ENCODE results near the gene NOLC1.
A peak's percentile ranks its signal among the peaks of the same experiment; 100 is the strongest.

NOLC1 gene

GRCh38 chr10:102132563-102133372 is 19.4 kb upstream of the NOLC1 start, which contains the start of gene PPRC1:
Gene PPRC1, plus strand, starts transcription at chr10:102133040. Its CDS starts 29 bp downstream, at chr10:102133069.
- Histone ChIP-seq H4K20me1 (ENCODE audit: insufficient read depth, low read length) (no peaks in the 10 kb centered on the region), H3F3A (ENCODE audit: insufficient read depth, low read length) (no peaks in the 10 kb centered on the region), H3K79me2 (ENCODE audit: insufficient read depth, low read length) (peaks cover 40% of the 10 kb centered on the region), H3K4me1 (ENCODE audit: insufficient read depth, low read length, severe bottlenecking) (peaks cover 28% of the 10 kb centered on the region), H3K9me3 (ENCODE audit: low read length) (no peaks in the 10 kb centered on the region), H3K4me2 (ENCODE audit: low read length) (peak within 1 kb of the TSS; percentile 99), H2AFZ (ENCODE audit: low read length) (peak within 1 kb of the TSS; percentile 98), H3K9ac (ENCODE audit: low read length) (peak within 1 kb of the TSS; percentile 82), H3K4me3 (ENCODE audit: low read depth, low read length, poor library complexity, severe bottlenecking) (peak within 1 kb of the TSS; percentile 91), H3K36me3 (ENCODE audit: insufficient read depth, low read length) (peaks cover 5% of the 10 kb centered on the region), H3K9me2 (ENCODE audit: low read depth, low read length) (no peaks in the 10 kb centered on the region), H3K27ac (ENCODE audit: low read depth, low read length, poor library complexity, severe bottlenecking) (peak within 1 kb of the TSS; percentile 38), H3K27me3 (ENCODE audit: insufficient read depth, low read length) (no peaks in the 10 kb centered on the region)
- TF ChIP-seq CTCF (IDR thresholded peaks at IDR 0.05; ENCODE audit: low read length) = peak; percentile 76
- no peak for TF ChIP-seq EZH2 (IDR thresholded peaks at IDR 0.05; ENCODE audit: borderline replicate concordance, low read length)

- H3K4me3 ChIP-seq (ENCODE audit: low read depth, low read length, poor library complexity, severe bottlenecking) = peak overlapping the region; percentile 91
- H3K27me3 ChIP-seq (ENCODE audit: insufficient read depth, low read length) = no peaks in the 10 kb centered on the region
- H3K9me3 ChIP-seq (ENCODE audit: low read length) = no peaks in the 10 kb centered on the region
- H4K20me1 ChIP-seq (ENCODE audit: insufficient read depth, low read length) = no peaks in the 10 kb centered on the region
- peaks cover 13% of the 10 kb centered on the region for H3K36me3 ChIP-seq (ENCODE audit: insufficient read depth, low read length)
- peak overlapping the region; percentile 99 for H3K4me2 ChIP-seq (ENCODE audit: low read length)
- H3K27ac ChIP-seq (ENCODE audit: low read depth, low read length, poor library complexity, severe bottlenecking) = peak overlapping the region; percentile 38
- peak overlapping the region; percentile 82 for H3K9ac ChIP-seq (ENCODE audit: low read length)
- H3K4me1 ChIP-seq (ENCODE audit: insufficient read depth, low read length, severe bottlenecking) = peaks cover 28% of the 10 kb centered on the region
- TF ChIP-seq EZH2 (IDR thresholded peaks at IDR 0.05; ENCODE audit: borderline replicate concordance, low read length) = no peak
- no peak for TF ChIP-seq CTCF (IDR thresholded peaks at IDR 0.05; ENCODE audit: low read length)
- H2AFZ ChIP-seq (ENCODE audit: low read length) = no peak overlapping the region
- peaks cover 40% of the 10 kb centered on the region for H3K79me2 ChIP-seq (ENCODE audit: insufficient read depth, low read length)
- H3F3A ChIP-seq (ENCODE audit: insufficient read depth, low read length) = no peaks in the 10 kb centered on the region
- no peaks in the 10 kb centered on the region for H3K9me2 ChIP-seq (ENCODE audit: low read depth, low read length)
Observed at GRCh38 chr10:102133373-102134195, 18.6 kb upstream of the NOLC1 start.

- Histone ChIP-seq H3K9me2 (ENCODE audit: low read depth, low read length) (no peaks in the 10 kb centered on the region), H4K20me1 (ENCODE audit: insufficient read depth, low read length) (no peaks in the 10 kb centered on the region), H3K79me2 (ENCODE audit: insufficient read depth, low read length) (peaks cover 40% of the 10 kb centered on the region), H2AFZ (ENCODE audit: low read length) (no peak overlapping the region), H3K4me2 (ENCODE audit: low read length) (peak overlapping the region; percentile 99), H3K27ac (ENCODE audit: low read depth, low read length, poor library complexity, severe bottlenecking) (peak overlapping the region; percentile 38), H3K27me3 (ENCODE audit: insufficient read depth, low read length) (no peaks in the 10 kb centered on the region), H3K4me3 (ENCODE audit: low read depth, low read length, poor library complexity, severe bottlenecking) (peak overlapping the region; percentile 91), H3K9me3 (ENCODE audit: low read length) (no peaks in the 10 kb centered on the region), H3F3A (ENCODE audit: insufficient read depth, low read length) (no peaks in the 10 kb centered on the region), H3K9ac (ENCODE audit: low read length) (peak overlapping the region; percentile 82), H3K36me3 (ENCODE audit: insufficient read depth, low read length) (peaks cover 21% of the 10 kb centered on the region), H3K4me1 (ENCODE audit: insufficient read depth, low read length, severe bottlenecking) (peaks cover 28% of the 10 kb centered on the region)
- TF ChIP-seq CTCF (IDR thresholded peaks at IDR 0.05; ENCODE audit: low read length) (no peak), EZH2 (IDR thresholded peaks at IDR 0.05; ENCODE audit: borderline replicate concordance, low read length) (no peak)
Observed at GRCh38 chr10:102134416-102134815, 17.8 kb upstream of the NOLC1 start.

Measured in OCI-LY1 (cell line).